ENCODE measurements around the gene RASA2.

RASA2 gene

GRCh38 chr3:141646760-141647561, 160.1 kb downstream of the RASA2 start:
- DNase-seq (ENCODE audit: low spot score): no peak

DNA sequence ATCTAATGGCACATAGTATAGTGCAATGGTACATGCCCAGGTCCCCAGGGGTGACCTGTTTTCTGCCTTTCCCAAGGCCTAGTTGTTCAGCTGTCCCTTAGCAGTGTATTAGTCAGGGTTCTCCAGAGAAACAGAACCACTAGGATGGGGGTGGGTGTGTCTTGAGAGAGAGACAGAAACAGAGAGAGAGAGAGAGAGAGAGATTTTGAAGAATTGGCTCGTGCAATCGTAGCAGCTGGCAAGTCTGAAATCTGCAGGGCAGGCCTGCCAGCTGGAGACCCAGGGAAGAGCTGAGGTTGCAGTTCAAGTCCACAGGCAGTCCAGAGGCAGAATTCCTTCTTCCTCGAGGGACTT, 160.7 kb downstream of the RASA2 start:
- no peak for DNase-seq (ENCODE audit: low spot score)

DNA sequence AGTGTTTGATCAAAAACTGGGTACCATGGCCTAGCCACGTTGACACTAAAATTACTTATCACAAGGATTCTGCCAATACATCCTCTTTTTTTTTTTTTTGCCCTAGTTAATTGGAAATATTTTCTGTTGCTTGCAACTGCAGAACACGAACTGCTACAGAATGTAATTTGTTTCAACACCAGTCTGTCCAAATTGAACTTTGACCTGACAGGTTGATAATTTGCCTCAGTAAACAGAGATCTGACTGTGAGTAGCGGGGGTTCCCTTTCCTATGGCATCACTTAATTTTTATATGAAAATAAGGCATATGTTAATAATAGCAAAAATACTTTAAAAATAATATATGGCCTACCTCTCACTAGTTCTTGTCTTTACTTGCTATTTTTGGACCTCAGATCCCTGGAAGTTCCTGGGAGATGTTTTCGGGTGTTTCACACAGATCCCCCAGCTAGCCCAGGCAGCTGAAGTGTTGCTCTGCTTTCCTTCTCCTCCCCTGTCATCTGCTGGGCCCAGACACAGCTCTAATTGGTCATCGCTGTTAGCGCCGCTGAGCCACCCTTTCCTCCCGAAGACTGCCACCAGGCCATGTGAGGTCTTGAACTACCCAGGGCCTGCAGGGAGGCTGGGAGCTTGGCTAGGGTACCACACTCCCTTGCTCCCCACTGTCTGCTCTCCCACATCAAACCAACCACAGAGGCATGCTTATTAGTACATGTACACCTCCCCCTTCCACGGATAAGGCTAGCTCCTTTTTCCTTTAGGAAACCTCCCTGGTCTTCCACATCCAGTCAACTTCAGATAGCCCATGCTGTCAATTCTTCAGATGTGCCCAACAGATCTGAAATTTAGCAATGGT, 161.5 kb downstream of the RASA2 start:
- DNase-seq (ENCODE audit: low spot score): no peak

DNA sequence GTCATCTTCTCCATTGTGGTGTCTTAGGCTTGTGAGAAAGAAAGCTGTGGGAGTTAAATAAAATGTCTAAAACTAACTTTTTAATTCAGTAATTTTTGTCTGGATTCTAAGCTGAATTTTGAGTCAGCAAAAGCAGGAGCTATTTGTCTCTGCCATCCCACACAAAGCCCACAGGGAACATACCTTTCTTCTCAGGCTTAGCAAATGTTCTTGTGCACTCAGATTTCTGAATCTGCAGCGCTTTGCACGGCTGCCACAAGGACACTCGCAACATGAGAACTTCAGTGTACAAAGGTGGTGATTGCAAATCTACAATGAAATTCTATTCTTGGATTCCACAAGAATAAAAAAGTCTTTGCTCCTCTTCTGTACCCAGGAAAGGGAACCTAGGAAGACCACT, 163.0 kb downstream of the RASA2 start:
- no peak for DNase-seq (ENCODE audit: low spot score)

GRCh38 chr3:141650783-141651182, 164.0 kb downstream of the RASA2 start:
- DNase-seq (ENCODE audit: low spot score): no peak

- DNase-seq (ENCODE audit: low spot score): no peak
Measured at GRCh38 chr3:141651409-141651808, 164.6 kb downstream of the RASA2 start.

- no peak for DNase-seq (ENCODE audit: low spot score)
Measured at GRCh38 chr3:141652349-141652748, 165.5 kb downstream of the RASA2 start.

GRCh38 chr3:141653847-141654246, 167.0 kb downstream of the RASA2 start:
- DNase-seq (ENCODE audit: low spot score): no peak

- no peak for DNase-seq (ENCODE audit: low spot score)
Measured at GRCh38 chr3:141655801-141656200, 169.0 kb downstream of the RASA2 start.

GRCh38 chr3:141656771-141657170, 169.9 kb downstream of the RASA2 start:
- DNase-seq (ENCODE audit: low spot score): no peak

- DNase-seq (ENCODE audit: low spot score): no peak
Measured at GRCh38 chr3:141657516-141657915, 170.7 kb downstream of the RASA2 start.

DNA sequence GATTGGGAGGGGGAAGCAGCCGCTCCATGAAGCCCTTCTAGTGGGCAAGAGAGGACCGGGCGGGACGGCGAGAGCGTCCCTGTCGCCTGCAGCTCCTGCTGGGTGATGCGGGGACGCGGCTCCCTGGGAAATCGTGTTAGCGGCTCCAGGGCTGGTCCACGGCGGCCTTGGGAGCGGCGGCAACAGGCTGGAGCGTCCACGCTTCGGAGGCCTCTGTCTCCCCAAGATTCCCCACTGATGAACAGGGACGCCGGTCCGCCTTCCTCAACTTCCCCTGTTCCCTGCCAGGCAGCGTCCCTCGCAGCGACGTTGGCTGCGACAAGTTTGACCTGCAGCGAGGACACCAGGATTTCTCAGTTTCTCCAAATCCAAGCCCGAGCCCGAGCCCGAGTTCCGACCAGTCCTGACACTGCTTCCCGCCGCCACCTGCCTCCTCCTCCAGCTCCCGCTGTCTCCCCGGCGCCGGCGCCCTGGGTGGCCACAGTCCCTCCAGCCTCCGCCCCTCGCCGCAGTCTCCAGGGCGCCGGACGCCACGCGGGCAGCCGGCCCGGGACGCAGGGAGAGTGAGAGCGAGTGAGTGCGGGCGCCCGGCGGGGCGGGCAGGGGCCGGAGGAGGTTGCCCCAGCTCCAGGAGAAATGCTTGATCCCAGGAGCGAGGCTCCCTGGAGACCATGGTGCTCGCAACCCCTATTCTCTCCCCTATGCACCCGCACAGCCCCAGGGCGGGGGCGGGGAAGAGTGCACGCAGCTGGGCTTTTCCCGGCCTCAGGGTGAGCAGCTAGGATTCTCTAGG, 173.2 kb downstream of the RASA2 start:
- no peak for DNase-seq (ENCODE audit: low spot score)

DNA sequence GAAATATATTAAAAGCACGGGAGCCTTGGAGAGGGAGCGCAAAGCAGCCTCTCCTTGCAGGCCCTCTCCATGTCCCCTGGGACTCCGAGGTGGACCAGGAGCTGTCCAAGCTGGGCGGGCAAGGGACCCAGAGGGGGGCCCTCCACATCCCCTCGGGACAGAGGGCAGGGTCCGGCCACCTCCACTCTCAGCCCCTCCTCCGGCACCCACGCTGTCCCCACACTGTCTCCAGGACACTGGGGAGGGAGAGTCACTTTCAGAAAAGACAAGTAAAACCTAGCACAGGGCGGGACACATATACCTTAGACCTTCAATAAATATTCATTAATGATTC, 173.8 kb downstream of the RASA2 start:
- DNase-seq (ENCODE audit: low spot score): no peak

GRCh38 chr3:141661229-141662196, 174.7 kb downstream of the RASA2 start:
- no peak for DNase-seq (ENCODE audit: low spot score)

- DNase-seq (ENCODE audit: low spot score): no peak
Measured at GRCh38 chr3:141663993-141664392, 177.2 kb downstream of the RASA2 start.

All from hematopoietic multipotent progenitor cell treated with erythropoietin and hydrocortisone succinate and interleukin-3 and kit ligand, for 15 days (in vitro differentiated cells).